KG1 (cell line): ENCODE measurements around the gene TSPAN18.

ENCODE experiments used
- DNase-seq: peaks from one replicate; lab custom pipeline; 2025; lab: John Stamatoyannopoulos, UW

TSPAN18 gene

GRCh38 chr11:44737245-44738085 is 10.7 kb downstream of the TSPAN18 start:
- DNase-seq = no peak

GRCh38 chr11:44738791-44739190 is 12.0 kb downstream of the TSPAN18 start:
- DNase-seq = no peak

GRCh38 chr11:44740967-44741366 is 14.2 kb downstream of the TSPAN18 start:
- DNase-seq = no peak

- DNase-seq = no peak
Measured at GRCh38 chr11:44741976-44742375, 15.2 kb downstream of the TSPAN18 start.

GRCh38 chr11:44742508-44743246 is 15.9 kb downstream of the TSPAN18 start:
- no peak for DNase-seq

GRCh38 chr11:44743326-44743725 is 16.6 kb downstream of the TSPAN18 start:
- no peak for DNase-seq

- no peak for DNase-seq
Measured at GRCh38 chr11:44743959-44744557, 17.3 kb downstream of the TSPAN18 start.

- no peak for DNase-seq
Measured at GRCh38 chr11:44746894-44747293, 20.1 kb downstream of the TSPAN18 start.

GRCh38 chr11:44747316-44747715 is 20.6 kb downstream of the TSPAN18 start:
- no peak for DNase-seq

- DNase-seq = no peak
Measured at GRCh38 chr11:44747836-44748235, 21.1 kb downstream of the TSPAN18 start.

- no peak for DNase-seq
Measured at GRCh38 chr11:44748606-44749005, 21.8 kb downstream of the TSPAN18 start.

GRCh38 chr11:44749189-44749588 is 22.4 kb downstream of the TSPAN18 start:
- DNase-seq = no peak

GRCh38 chr11:44750551-44751465 is 24.0 kb downstream of the TSPAN18 start:
- DNase-seq = no peak

GRCh38 chr11:44752300-44752699 is 25.5 kb downstream of the TSPAN18 start:
- no peak for DNase-seq

GRCh38 chr11:44752713-44753112 is 26.0 kb downstream of the TSPAN18 start:
- DNase-seq = no peak

GRCh38 chr11:44753961-44754645 is 27.3 kb downstream of the TSPAN18 start:
- DNase-seq = no peak

GRCh38 chr11:44754876-44755555 is 28.3 kb downstream of the TSPAN18 start:
- DNase-seq = no peak

GRCh38 chr11:44755556-44756523 is 29.1 kb downstream of the TSPAN18 start:
- no peak for DNase-seq

GRCh38 chr11:44758983-44759382 is 32.2 kb downstream of the TSPAN18 start:
- no peak for DNase-seq
